Muscle of arm (tissue), 14 donors: Measurements from ENCODE around the gene AP2S1. TPM values are rescaled to one million over a fixed set of nuclear protein-coding genes. Genes with fewer than 3 reads are reported as not detected.
A peak's percentile ranks its signal among the peaks of the same experiment; 100 is the strongest.
"Not testable (repeated sequence)": the region's sequence is repeated elsewhere in the genome, so short reads cannot be mapped to it uniquely, and the experiment has no call there.

Experiments used
- DNase-seq: peaks from one replicate; pipeline ENCODE4 v3.0.0-alpha.2; 2013
- long read RNA-seq, 11 donors: transcript quantifications; one replicate each; lab custom pipeline, GENCODE V29; 2026
- polyA plus RNA-seq, 12 donors: library from polyadenylated mRNA; unstranded; fragments of 120-200 nt; gene quantifications; one replicate each; pipeline ENCODE4 v1.2.1, GENCODE V29; 2013; ENCODE audit not compliant: insufficient read length in 12 of 12

Gene AP2S1
- polyA plus RNA-seq = 10 to 100 TPM in 11 of 12 donors, not detected in 1; 40.5 to 71.1 (median 53.7) TPM
- long read RNA-seq, donor 1, transcript AP2S1-201 (5 exons, 935 nt) = major isoform, 99 of 130 reads
- long read RNA-seq, donor 1, transcript AP2S1-204 (4 exons, 707 nt) = minor isoform, 11 of 130 reads
- long read RNA-seq, donor 1, transcript AP2S1-206 (3 exons, 355 nt) = minor isoform, 6 of 130 reads
- long read RNA-seq, donor 1, transcript AP2S1-203 (4 exons, 636 nt) = minor isoform, 5 of 130 reads
- long read RNA-seq, donor 1, partial matches to known transcripts = 0 of 130 reads
- long read RNA-seq, donor 1, other reads (novel, unspliced or antisense) = 0 of 130 reads
- long read RNA-seq, donor 2, transcript AP2S1-201 (5 exons, 935 nt) = major isoform, 58 of 65 reads
- long read RNA-seq, donor 2, partial matches to known transcripts = 0 of 65 reads
- long read RNA-seq, donor 2, other reads (novel, unspliced or antisense) = 0 of 65 reads
- long read RNA-seq, donor 3, transcript AP2S1-201 (5 exons, 935 nt) = major isoform, 23 of 27 reads
- long read RNA-seq, donor 3, partial matches to known transcripts = 0 of 27 reads
- long read RNA-seq, donor 3, other reads (novel, unspliced or antisense) = 0 of 27 reads
- long read RNA-seq, donor 4, transcript AP2S1-201 (5 exons, 935 nt) = major isoform, 12 of 18 reads
- long read RNA-seq, donor 4, partial matches to known transcripts = 0 of 18 reads
- long read RNA-seq, donor 4, other reads (novel, unspliced or antisense) = 0 of 18 reads
- long read RNA-seq, donor 5, transcript AP2S1-201 (5 exons, 935 nt) = major isoform, 42 of 53 reads
- long read RNA-seq, donor 5, partial matches to known transcripts = 0 of 53 reads
- long read RNA-seq, donor 5, other reads (novel, unspliced or antisense) = 0 of 53 reads
- long read RNA-seq, donor 6, transcript AP2S1-201 (5 exons, 935 nt) = major isoform, 23 of 30 reads
- long read RNA-seq, donor 6, partial matches to known transcripts = 0 of 30 reads
- long read RNA-seq, donor 6, other reads (novel, unspliced or antisense) = 0 of 30 reads
- long read RNA-seq, donor 7, transcript AP2S1-201 (5 exons, 935 nt) = major isoform, 30 of 38 reads
- long read RNA-seq, donor 7, partial matches to known transcripts = 0 of 38 reads
- long read RNA-seq, donor 7, other reads (novel, unspliced or antisense) = 0 of 38 reads
- long read RNA-seq, donor 8, transcript AP2S1-201 (5 exons, 935 nt) = major isoform, 46 of 55 reads
- long read RNA-seq, donor 8, partial matches to known transcripts = 0 of 55 reads
- long read RNA-seq, donor 8, other reads (novel, unspliced or antisense) = 0 of 55 reads
- long read RNA-seq, donor 9, transcript AP2S1-201 (5 exons, 935 nt) = major isoform, 45 of 54 reads
- long read RNA-seq, donor 9, partial matches to known transcripts = 0 of 54 reads
- long read RNA-seq, donor 9, other reads (novel, unspliced or antisense) = 0 of 54 reads
- long read RNA-seq, donor 10, transcript AP2S1-201 (5 exons, 935 nt) = major isoform, 49 of 94 reads
- long read RNA-seq, donor 10, transcript AP2S1-204 (4 exons, 707 nt) = minor isoform, 9 of 94 reads
- long read RNA-seq, donor 10, partial matches to known transcripts = 32 of 94 reads
- long read RNA-seq, donor 10, other reads (novel, unspliced or antisense) = 0 of 94 reads
- long read RNA-seq, donor 11, transcript AP2S1-201 (5 exons, 935 nt) = major isoform, 45 of 56 reads
- long read RNA-seq, donor 11, partial matches to known transcripts = 0 of 56 reads
- long read RNA-seq, donor 11, other reads (novel, unspliced or antisense) = 0 of 56 reads

DNA sequence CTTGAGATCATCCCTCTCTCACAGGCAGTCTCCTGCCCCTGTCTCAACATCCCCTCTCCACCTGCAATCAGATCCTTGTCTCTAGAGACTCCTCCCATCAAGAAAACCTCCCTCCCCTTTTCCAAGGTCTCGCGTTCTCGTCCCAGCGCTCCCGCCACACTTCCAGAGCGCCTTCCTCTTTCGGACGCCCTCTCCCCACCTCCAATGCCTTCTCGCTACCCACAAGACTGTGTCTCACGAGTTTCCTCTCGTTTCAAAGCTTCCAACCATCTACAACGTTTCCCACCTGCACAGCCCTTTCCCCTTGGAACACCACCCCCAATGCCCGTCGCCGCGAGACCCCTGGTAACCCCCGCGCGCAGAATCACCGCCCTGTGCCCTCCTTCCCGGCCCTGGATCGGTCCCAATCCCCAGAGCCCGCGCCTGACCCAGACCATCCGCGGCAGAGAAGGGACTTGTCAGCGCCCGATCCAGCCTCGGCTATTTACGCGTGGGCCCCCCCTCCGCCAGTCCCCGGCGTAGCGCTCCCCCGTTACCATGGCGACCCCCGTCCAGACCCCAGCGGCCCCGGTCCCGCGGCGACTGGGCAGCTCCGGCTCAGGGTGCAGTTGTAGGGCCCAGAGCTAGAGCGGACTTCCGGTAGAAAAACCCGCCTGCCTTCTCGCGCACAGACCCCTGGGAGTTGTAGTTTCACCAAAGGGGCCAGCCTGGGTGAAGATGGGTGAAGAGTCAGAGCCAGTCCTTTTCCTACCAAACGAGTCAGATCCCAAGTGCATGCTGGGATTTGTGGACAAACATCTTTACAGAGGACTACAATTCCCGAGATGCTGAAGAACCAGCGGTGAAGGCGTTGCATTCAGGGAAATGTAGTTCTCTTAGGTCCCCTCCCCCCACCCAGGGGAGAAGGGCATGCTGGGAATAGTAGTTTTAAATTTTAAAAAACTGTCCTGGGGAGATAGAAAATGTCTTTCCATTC is at the start of gene AP2S1:
AP2S1 (minus strand) TSS at position 619 of the 976 bp plus-strand sequence; CDS start at position 539, 80 bp downstream.
- DNase-seq = peak; percentile 97

DNA sequence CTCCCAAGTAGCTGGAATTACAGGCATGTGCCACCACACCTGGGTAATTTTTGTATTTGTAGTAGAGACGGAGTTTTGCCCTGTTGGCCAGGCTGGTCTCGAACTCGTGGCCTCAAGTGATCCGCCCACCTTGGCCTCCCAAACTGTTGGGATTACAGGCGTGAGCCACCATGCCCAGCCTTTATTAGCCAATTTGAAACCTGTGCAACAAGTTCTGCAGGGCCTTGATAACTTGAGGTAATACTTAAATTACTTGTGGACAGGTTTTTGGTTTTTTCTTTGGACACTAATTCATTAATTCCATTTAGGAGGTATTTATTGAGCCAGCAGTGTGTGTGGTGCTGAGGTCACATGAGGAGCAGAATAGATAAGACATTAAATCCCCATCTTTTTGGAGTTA is 49.7 kb upstream of the AP2S1 start:
- DNase-seq = no peak

DNA sequence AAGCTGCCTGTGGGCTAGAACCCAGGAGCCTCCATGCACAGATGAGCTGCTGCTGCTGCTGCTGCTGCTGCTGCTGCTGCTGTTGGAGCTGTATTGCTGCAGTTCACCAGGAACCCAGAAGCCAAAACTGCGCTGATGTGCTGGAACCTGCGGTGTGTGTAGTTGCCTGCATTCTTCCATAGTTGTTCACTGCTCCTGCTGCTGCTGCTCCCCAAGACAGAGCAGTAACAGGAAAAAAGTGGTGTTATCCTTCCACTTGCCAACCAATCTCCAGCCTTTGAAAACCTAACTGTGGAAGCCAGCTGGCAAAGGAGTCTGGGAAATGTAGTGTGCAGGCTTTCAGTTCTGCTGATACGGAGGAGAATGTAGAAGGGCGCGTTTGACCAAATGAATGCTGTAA is 48.1 kb upstream of the AP2S1 start:
- peak; percentile 61 for DNase-seq

DNA sequence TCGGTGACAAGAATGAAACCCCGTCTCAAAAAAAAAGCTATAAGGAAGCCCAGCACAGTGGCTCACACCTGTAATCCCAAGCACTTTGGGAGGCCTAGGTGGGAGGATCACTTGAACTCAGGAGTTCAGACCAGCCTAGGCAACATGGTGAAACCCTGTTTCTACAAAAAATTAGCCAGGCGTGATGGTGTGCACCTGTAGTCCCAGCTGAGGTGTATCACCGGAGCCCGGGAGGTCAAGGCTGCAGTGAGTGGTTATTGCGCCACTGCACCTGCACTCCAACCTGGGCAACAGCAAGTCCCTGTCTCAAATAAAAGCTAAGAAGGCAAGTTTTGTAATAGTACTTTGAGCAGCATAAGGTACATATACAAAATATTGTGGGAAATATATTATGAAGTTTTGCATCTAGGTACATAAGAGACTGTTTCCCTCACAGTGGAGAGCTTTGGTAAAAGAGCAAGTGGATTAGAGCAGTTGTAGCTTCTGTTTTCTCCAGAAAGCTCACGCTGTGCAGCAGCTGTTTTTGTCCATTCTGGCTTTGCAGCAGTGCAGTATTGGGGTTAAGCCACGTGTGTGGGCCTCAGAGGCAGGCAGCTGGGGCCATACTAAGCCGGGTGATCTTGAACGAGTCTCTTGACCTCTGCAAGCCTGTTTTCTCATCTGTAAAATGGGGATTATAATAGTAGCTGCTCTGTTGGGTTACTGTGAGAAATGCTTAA is 45.6 kb upstream of the AP2S1 start:
- DNase-seq = no peak

DNA sequence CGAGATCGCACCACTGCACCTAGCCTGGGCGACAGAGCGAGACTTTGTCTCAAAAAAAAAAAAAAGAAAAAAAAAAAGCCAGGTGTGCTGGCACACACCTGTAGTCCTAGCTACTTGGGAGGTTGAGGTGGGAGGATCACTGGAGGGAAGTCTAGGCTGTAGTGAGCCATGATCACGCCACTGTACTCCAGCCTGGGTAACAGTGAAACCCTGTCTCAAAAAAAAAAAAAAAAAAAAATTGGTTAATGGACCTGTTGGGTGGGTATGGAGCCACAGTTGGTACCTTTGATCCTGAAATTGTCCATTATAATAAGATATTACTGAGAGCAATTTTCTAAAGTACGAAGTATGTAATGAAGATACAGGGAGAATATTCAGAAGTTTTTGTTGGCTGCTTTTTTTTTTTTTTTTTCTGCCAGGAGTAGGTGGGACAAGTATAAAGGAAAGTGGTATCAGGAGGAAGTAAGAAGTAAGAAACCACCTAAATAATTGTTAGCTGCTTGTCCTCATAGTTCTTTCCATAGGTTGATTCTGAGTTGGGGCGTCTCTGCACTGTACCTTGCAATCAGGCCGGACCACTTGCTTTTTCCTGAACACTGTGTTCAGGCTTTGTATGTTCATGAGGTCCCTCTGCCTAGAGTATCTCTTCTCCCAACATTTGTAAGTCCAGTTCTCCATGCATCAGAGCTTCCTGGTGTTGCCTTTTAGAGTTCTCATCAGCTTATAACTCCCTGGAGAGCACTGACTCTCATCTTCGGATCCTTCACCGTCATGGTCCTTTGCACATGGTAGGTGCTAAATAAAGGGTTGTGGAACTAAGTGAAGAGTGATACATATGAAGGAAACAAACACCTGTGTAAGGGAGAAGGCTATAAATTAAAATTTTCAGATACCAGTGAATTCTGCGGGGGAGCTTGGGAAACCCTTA is 41.9 kb upstream of the AP2S1 start:
- DNase-seq = no peak

DNA sequence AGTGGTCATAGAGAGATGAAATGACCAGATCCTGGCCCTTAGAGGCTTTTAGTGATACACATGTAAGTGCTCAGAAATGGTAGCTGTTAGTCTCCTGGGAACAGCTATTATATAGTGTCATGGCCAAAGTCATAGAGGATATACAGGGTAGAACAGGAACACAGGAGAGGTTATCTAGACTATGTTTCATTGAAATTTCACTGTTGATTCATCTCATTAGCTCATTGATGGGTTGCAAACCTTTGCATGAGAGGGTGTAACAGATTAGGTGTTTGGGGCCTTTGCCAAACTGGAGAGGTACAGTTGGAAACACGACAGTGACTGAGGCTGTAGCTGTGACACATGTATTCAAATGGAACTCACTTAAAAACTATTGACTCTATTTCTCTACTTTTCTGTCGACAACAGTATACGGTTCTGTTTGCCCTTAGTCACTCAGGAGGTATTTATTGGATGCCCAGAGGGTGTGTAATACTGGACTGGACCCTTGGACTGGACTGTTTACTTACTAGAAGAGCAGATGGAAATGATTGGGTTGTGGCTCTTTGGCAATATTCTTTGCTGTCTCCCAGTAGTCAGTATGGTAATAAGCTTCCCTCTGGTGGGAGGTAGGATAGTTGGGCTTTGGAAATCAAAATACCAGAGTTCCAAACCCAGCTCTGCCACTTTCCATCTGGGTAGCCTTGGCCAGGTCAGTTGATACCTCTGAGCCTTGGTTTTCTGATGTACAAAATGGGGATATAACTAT is 40.0 kb upstream of the AP2S1 start:
- no peak for DNase-seq

DNA sequence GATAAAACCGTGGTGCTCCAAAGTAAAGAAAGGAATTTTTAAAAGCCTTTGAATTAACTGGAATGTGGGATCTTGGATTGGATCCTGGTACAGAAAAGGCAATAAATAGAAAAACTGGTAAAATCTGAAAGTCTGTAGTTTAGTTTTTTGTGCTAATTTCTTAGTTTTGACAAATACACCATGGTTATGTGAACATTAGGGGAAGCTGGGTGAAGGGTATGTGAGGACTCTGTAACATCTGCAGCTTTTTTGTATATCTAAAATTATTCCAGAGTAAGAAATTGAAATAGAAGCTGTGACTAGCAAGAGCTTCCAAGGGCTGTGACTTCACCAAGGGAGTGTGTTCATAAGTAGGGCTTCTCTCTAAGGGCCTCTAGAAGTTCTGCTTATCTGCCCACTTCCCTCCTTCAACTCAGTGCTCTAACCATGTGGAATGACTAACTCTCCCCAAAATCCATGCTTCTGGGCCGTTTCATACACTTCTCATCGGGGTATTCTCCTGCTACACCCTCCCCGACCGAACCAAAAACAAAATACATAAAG is 36.7 kb upstream of the AP2S1 start:
- DNase-seq = no peak

DNA sequence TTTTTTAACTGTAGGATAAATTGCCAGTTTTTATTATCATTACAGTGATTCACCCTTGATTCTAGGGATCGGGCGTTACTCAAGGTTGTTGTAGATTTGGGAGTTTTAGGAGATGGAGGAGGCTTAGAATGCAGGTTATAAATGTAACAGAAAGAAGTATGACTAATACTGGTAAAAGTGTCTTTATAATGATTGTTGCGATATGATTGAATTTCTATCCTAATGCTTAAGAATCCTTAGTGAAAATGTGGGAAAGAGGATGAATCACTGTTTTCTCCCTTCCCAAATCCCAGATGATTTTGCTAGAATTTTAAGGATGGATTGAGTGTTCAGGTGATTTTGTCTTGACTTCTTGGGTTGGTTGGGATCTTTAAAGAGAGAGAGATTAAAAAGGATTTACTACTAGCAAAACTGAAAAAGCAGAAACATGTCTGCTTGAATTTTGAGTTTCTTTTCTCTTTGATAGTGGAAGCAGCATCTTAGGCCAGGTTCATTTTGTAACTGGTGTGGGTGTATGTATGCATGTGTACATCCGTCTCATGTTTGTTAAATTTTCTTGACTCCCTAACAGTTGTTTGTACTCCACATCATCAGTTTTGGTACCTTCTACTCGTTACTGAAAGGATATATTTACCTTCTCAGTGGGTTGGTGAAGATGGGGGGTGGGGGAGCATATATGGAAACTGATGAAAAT is 36.0 kb upstream of the AP2S1 start:
- DNase-seq = no peak

DNA sequence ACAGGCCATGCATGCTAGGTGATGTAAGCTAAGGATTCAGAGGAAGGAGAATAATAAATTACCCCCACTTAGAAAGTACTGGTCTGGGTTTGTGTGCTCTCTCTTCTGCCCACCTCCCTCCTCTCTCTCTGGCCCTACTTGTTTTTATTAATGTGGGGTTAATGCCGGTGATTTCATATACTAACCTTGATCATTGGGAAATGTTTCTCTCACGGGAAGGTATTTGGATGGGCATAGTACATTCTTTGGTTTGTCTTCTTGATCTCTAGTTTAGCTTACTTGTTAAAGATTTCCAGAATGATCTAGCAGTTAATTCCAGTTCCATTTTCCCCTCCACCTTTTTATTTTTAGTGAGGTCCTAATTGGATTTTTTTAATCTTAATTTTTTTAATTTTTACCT is 34.8 kb upstream of the AP2S1 start:
- no peak for DNase-seq

DNA sequence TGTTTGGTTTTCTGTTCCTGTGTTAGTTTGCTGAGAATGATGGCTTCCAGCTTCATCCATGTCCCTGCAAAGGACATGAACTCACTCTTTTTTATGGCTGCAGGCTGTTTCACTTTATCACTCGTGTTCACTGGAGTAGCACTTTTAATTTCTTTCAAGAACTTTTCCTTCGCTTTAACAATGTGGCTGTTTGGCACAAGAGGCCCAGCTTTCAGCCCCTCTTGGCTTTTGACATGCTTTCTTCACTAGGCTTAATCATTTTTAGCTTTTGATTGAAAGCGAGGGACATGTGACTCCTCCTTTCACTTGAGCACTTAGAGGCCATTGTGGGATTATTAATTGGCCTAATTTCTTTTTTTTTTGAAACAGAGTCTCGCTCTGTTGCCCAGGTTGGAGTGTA is 32.1 kb upstream of the AP2S1 start:
- not testable (repeated sequence) for DNase-seq

DNA sequence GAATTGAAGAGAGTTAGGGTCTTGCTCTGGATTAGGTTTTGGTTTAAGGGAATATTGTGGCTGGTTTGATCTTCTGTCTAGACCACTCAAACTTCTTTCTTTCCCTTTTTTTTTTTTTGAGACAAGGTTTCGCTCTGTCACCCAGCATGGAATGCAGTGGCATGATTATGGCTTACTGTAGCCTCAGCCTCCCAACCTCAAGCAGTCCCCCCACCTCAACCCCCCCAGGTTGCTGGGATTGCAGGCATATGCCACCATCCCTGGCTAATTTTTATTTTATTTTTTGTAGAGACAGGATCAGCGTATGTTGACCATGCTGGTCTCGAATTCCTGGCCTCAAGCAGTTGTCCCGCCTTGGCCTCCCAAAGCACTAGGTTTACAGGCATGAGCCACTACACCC is 31.4 kb upstream of the AP2S1 start:
- DNase-seq = no peak

DNA sequence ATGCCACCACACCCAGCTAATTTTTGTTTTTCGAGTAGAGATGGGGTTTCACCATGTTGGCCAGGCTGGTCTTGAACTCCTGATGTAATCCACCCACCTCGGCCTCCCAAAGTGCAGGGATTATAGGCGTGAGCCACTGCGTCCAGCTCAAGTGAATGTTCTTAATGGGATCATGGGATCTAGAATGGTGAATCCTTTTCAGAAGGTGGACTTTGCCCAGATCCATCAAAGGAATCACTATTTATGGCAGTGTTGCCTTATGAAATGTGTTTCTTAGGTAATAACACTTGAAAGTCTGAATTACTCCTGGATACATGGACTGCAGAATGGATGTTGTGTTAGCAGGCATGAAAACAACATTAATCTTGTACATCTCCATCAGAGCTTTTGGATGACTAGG is 30.4 kb upstream of the AP2S1 start:
- no peak for DNase-seq

DNA sequence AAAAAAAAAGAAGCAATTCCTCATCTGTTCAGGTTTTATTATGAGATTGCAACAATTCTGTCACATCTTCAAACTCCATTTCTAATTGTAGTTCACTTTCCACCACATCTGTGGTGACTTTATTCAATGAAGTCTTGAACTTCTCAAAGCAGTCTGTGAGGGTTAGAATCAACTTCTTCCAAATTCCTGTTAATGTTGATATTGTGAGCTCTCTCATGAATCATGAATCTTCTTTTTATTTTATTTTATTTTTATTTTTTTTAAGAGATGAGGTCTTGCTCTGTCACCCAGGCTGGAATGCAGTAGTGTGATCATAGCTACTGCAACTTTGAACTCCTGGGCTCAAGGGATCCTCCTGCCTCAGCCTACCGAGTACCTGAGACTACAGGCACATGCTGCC is 29.8 kb upstream of the AP2S1 start:
- DNase-seq = no peak

DNA sequence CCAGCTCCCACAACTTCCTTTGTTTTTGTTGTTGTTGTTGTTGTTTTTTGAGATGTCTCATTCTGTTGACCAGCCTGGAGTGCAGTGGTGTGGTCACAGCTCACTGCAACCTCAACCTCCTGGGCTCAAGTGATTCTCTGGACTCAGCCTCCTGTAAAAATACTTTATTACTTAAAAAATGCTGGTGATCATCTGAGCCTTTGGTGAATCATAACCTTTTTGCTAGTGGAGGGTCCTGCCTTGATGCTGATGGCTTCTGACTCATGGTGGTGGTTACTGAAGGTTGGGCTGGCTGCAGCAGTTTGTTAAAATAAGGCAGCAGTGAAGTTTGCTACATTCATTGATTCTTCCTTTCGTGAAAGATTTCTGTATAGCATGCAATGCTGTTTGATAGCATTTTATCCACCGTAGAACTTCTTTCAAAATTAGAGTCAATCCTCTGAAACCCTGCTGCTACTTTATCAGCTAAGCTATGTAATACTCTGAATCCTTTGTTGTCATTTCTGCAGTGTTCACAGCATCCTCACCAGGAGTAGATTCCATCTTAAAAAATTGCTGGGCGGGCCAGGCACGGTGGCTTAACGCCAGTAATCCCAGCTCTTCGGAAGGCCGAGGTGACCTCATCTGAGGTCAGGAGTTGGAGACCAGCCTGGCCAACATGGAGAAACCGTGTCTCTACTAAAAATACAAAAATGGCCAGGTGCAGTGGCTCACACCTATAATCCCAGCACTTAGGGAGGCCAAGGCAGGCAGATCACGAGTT is 28.1 kb upstream of the AP2S1 start:
- no peak for DNase-seq

DNA sequence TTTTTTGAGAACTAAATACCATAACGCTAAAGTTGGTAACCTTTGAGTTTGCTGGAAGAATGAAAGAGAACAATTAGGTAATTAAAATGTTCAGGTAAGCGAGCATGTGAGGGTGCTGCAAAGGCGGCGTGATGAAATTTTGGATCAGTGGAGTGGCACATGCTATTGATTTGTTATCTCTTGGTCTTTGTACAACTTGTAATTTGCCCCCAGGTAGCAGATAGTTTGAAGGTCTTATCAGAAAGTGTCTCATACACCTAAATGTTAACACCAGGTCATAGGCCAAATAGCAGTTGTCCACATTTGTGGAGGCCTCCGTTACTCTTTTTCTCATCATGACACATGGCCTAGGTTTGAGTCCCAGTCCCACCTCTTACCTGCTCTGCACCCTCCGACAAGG is 25.0 kb upstream of the AP2S1 start:
- DNase-seq = no peak
